ENCODE data around the gene ANKRD61.
A peak's percentile ranks its signal among the peaks of the same experiment; 100 is the strongest.
"Not testable (repeated sequence)": the region's sequence is repeated elsewhere in the genome, so short reads cannot be mapped to it uniquely, and the experiment has no call there.

Gene ANKRD61

GRCh38 chr7:6030988-6031387, at the start of gene ANKRD61:
Gene ANKRD61, plus strand, starts transcription at chr7:6031376. Its CDS starts 0 bp downstream, at chr7:6031376.
- DNase-seq = no peak

GRCh38 chr7:5987061-5987460, 44.1 kb upstream of the ANKRD61 start:
- DNase-seq = not testable (repeated sequence)

- peak; percentile 48 for DNase-seq
These were observed 33.9 kb upstream of the ANKRD61 start for GRCh38 chr7:5997210-5997808.

GRCh38 chr7:6007386-6007785, 23.8 kb upstream of the ANKRD61 start:
- DNase-seq = no peak

GRCh38 chr7:6007835-6008590, 23.2 kb upstream of the ANKRD61 start:
- not testable (repeated sequence) for DNase-seq

- peak; percentile 93 for DNase-seq
These were observed 22.2 kb upstream of the ANKRD61 start, which contains the start of the genes AIMP2 and PMS2 for GRCh38 chr7:6008668-6009611. Gene AIMP2, plus strand, starts transcription at chr7:6009272. Its CDS starts 92 bp downstream, at chr7:6009364. Gene PMS2, minus strand, starts transcription at chr7:6009049. Its CDS starts 30 bp downstream, at chr7:6009019.

GRCh38 chr7:6010370-6010769, 20.8 kb upstream of the ANKRD61 start:
- DNase-seq = not testable (repeated sequence)

GRCh38 chr7:6011541-6011940, 19.6 kb upstream of the ANKRD61 start:
- DNase-seq = no peak

- no peak for DNase-seq
These were observed 18.6 kb upstream of the ANKRD61 start for GRCh38 chr7:6012355-6013104.

GRCh38 chr7:6015917-6016652, 15.1 kb upstream of the ANKRD61 start:
- no peak for DNase-seq

GRCh38 chr7:6016653-6016966, 14.6 kb upstream of the ANKRD61 start:
- DNase-seq = no peak

- DNase-seq = no peak
These were observed 10.5 kb upstream of the ANKRD61 start for GRCh38 chr7:6020371-6021286.

GRCh38 chr7:6022707-6023106, 8.5 kb upstream of the ANKRD61 start:
- DNase-seq = no peak

- DNase-seq = no peak
These were observed 7.2 kb upstream of the ANKRD61 start for GRCh38 chr7:6023974-6024435.

GRCh38 chr7:6026011-6026819, 5.0 kb upstream of the ANKRD61 start:
- DNase-seq = peak; percentile 70

GRCh38 chr7:6026820-6027311, 4.3 kb upstream of the ANKRD61 start:
- DNase-seq = no peak

- no peak for DNase-seq
These were observed 3.3 kb upstream of the ANKRD61 start for GRCh38 chr7:6027806-6028365.

GRCh38 chr7:6028563-6028962, 2.6 kb upstream of the ANKRD61 start:
- DNase-seq = no peak

- DNase-seq = no peak
These were observed 391 bp downstream of the ANKRD61 start for GRCh38 chr7:6031567-6031966.

All from activated gamma-delta T cell treated with Interleukin-2 at 50 U/mL for 16 hours (primary cell).